IPS DF 6.9 (cell line): Measurements from ENCODE around the gene PDGFB.

ENCODE experiments used
- DNase-seq: peaks from one replicate; pipeline ENCODE4 v3.0.0-alpha.2; 2013; ENCODE audit warnings: low read depth, low spot score
- H3K27ac ChIP-seq: one replicate; pipeline ENCODE4 v1.5.1; 2013; ENCODE audit warnings: low read length, control low read depth
- H3K27me3 ChIP-seq: 2 replicates; pipeline ENCODE4 v1.6.1; 2013; ENCODE audit warnings: mild to moderate bottlenecking, low read length; ENCODE audit not compliant: control insufficient read depth, insufficient read depth
- H3K36me3 ChIP-seq: 2 replicates; pipeline ENCODE4 v1.6.1; 2013; ENCODE audit warnings: low read length; ENCODE audit not compliant: control insufficient read depth, insufficient read depth
- H3K4me1 ChIP-seq: 2 replicates; pipeline ENCODE4 v1.6.1; 2013; ENCODE audit warnings: low read length; ENCODE audit not compliant: control insufficient read depth, insufficient read depth
- H3K4me3 ChIP-seq: 2 replicates; pipeline ENCODE4 v1.5.1; 2013; ENCODE audit warnings: mild to moderate bottlenecking, low read length
- H3K9me3 ChIP-seq: 2 replicates; pipeline ENCODE4 v1.6.1; 2013; ENCODE audit warnings: low read length, inconsistent platforms; ENCODE audit not compliant: control insufficient read depth, insufficient read depth
- WGBS: extraction: QIAGEN DNeasy Blood & Tissue Kit; methylation state at CpG from one replicate; pipeline ENCODE4 v1.1.7; 2013; ENCODE audit warnings: mixed read lengths, missing lambda C conversion rate; ENCODE audit not compliant: insufficient read length, insufficient coverage; 5-methylcytosine and 5-hydroxymethylcytosine counted together

The PDGFB gene

GRCh38 chr22:39266398-39267030 is 21.7 kb upstream of the PDGFB start:
- Histone ChIP-seq H3K9me3 (no peaks in the 10 kb centered on the region), H3K4me3 (no peak overlapping the region), H3K4me1 (no peaks in the 10 kb centered on the region), H3K27me3 (no peaks in the 10 kb centered on the region), H3K27ac (no peak overlapping the region), H3K36me3 (no peaks in the 10 kb centered on the region)
- WGBS, result no CpG with 5 or more reads among the region's 12 CpGs
- no peak for DNase-seq

DNA sequence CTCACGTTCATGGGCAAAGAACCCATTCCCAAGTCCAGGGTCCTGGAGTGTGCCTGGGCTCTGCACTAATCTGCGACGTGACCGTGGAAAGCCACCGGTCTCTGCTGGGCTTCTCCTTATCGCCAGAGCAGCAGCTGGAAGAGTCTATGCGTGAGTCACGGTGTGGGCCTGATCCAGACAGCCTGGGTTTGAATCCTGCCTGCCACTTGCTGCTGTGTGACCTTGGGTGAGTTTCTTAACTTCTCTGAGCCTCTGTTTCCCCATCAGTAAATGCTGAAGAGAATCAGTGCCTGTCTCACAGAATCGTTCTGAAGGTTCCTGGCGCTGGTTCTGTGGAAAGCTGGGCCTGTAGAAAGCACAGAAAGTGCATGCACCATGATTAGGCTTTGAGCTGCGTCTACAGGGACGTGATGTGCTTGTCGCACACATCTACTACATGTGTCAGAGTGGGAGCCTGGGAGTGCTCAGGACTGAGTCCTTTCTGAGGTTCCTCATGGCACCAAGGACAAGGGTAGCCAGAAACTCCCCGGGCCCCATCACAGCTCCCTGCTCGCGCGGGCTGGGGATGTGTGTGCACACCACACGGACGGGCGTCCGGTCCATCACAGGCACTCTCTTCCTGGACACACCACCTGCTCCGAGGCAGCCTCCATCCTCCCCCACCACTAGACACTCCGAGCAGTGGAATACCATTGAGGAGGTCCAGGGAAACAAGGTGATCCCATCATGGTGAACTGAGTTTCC is 20.5 kb upstream of the PDGFB start:
- no peak overlapping the region for H3K27ac ChIP-seq
- H3K9me3 ChIP-seq, result no peaks in the 10 kb centered on the region
- no peaks in the 10 kb centered on the region for H3K36me3 ChIP-seq
- no CpG with 5 or more reads among the region's 23 CpGs for WGBS
- no peak for DNase-seq
- no peak overlapping the region for H3K4me3 ChIP-seq
- no peaks in the 10 kb centered on the region for H3K4me1 ChIP-seq
- H3K27me3 ChIP-seq, result no peaks in the 10 kb centered on the region

DNA sequence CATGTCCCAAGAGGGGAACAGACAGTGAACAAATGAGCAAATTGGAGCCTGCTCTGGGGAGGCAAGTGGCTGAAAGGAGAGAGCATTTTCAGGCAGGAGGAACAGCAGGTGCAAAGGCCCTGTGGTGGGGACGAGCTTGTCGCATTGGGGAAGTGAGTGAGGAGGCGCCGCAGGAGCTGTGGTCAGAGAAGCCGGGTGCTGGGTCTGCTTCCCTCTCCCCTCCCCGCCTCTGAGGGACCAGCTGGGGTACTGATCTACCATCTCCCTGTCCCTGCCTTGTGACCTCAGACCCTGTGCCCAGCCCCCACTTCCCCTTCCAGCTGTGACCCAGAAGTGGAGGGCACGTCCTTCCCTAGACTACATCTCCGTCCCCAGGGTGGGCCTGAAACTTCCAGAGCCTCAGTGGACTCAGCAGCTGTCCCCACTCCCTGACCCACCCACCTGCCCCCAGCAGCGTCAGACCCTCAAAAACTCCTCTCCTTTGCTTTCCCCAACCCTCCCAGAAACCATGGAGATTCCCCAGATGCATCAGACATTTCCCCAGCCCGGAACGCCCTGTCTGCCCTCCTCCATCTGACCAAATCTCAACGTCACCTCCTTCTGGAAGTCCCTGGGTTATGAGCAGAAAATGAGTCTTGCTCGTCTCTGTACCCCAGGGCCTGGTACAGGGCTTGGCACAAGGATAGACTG is 19.7 kb upstream of the PDGFB start:
- Histone ChIP-seq H3K27ac (no peak overlapping the region), H3K4me3 (no peak overlapping the region), H3K9me3 (no peaks in the 10 kb centered on the region), H3K27me3 (no peaks in the 10 kb centered on the region), H3K36me3 (no peaks in the 10 kb centered on the region), H3K4me1 (no peaks in the 10 kb centered on the region)
- WGBS, result no CpG with 5 or more reads among the region's 13 CpGs
- no peak for DNase-seq

DNA sequence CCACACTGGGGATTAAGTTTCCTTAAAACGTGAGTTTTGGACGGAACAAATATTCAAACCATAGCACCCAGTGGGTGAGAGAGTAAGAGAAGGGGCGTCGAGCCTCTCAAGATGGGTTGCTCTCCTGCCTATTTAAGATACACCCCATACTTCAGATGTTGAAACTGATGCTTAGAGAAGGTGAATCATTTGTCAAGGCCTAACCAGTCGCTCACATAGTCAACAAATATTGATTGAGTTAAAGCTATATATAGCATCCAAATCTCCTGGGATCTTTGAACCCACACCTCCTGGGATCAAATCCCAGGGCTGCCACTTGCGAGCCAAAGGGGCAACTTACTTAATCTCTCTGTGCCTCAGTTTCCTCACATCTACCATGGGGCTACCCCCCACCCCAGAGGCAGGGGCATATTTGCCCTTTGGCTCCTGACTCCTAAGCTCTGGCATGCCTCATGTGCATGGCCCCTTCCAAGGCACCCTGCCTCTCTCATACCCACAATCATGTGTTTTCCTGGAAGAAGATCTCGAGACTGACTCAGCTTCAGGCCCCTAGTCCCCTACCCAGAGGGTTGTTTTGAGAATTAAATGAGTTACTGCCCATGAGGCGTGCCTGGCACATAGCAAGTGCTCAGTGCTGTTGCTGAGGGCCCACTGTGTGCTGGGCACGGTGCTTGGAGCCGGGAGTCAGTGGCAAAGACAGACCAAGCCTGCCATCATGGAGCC is 19.0 kb upstream of the PDGFB start:
- no peaks in the 10 kb centered on the region for H3K27me3 ChIP-seq
- H3K4me1 ChIP-seq, result no peaks in the 10 kb centered on the region
- H3K36me3 ChIP-seq, result no peaks in the 10 kb centered on the region
- WGBS, result no CpG with 5 or more reads among the region's 10 CpGs
- H3K27ac ChIP-seq, result no peak overlapping the region
- H3K4me3 ChIP-seq, result no peak overlapping the region
- H3K9me3 ChIP-seq, result no peaks in the 10 kb centered on the region
- no peak for DNase-seq

DNA sequence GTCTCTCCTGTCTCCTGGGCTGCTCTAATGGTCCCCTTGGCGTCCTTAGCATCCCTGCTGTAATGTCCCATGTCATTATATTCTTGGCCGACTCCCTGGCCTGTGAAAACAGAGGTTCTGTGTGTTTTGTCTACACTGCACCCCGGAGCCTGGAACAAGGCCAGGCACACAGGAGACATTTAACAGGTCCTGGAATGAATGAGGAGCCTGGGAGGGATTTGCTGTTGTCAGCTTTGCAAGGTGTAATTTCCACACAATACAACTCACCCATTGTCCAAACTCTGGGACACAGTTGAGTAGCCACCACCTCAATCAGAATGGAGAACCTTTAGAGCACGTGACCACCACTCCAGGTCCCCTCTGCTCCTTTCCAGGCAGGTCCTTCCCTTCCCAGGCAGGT is 14.9 kb upstream of the PDGFB start:
- H3K4me3 ChIP-seq, result no peak overlapping the region
- no peak overlapping the region for H3K27ac ChIP-seq
- no peaks in the 10 kb centered on the region for H3K27me3 ChIP-seq
- H3K9me3 ChIP-seq, result no peaks in the 10 kb centered on the region
- no CpG with 5 or more reads among the region's 4 CpGs for WGBS
- H3K4me1 ChIP-seq, result no peaks in the 10 kb centered on the region; the same call in 1 of the 2 replicates
- H3K36me3 ChIP-seq, result no peaks in the 10 kb centered on the region; the same call in 1 of the 2 replicates
- DNase-seq, result no peak

DNA sequence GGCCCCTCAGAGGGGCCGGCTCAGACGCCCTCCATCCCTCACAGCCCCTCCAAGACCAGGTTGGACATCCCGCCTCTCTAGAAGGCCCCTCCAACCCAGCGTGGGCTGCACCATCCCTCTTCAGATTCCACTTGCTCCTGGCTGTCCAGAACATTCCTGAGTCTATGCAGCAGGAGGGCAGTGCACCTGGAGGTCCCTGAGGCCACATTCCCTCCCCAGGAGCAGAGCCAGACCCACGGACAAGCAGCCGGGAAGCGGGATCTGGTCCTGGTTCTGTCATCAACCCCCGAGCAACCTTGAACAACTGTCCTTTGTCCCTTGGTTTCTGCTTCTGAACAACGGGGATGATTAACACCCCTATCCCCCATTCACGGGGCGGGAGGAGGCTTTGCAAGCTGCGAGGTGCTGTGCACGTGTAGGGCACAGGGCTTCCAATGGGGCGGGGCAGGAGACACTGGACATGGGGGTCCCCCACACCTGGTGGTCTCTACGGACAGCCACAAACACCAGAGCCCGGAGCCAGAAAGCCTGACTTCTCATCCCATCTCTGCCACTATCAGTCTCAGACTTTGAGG is 13.2 kb upstream of the PDGFB start:
- no peak overlapping the region for H3K27ac ChIP-seq
- no peaks in the 10 kb centered on the region for H3K27me3 ChIP-seq
- no peak overlapping the region for H3K4me3 ChIP-seq
- H3K4me1 ChIP-seq, result no peaks in the 10 kb centered on the region; the same call in 1 of the 2 replicates
- no peak for DNase-seq
- no peaks in the 10 kb centered on the region for H3K9me3 ChIP-seq
- WGBS, result no CpG with 5 or more reads among the region's 16 CpGs
- no peaks in the 10 kb centered on the region; the same call in 1 of the 2 replicates for H3K36me3 ChIP-seq

- Histone ChIP-seq H3K27me3 (no peaks in the 10 kb centered on the region), H3K36me3 (no peaks in the 10 kb centered on the region; the same call in 1 of the 2 replicates), H3K4me1 (no peaks in the 10 kb centered on the region; the same call in 1 of the 2 replicates), H3K4me3 (no peak overlapping the region), H3K27ac (no peak overlapping the region), H3K9me3 (no peaks in the 10 kb centered on the region)
- no peak for DNase-seq
- WGBS, result no CpG with 5 or more reads among the region's 2 CpGs
These were observed 12.2 kb upstream of the PDGFB start for GRCh38 chr22:39256979-39257378.

DNA sequence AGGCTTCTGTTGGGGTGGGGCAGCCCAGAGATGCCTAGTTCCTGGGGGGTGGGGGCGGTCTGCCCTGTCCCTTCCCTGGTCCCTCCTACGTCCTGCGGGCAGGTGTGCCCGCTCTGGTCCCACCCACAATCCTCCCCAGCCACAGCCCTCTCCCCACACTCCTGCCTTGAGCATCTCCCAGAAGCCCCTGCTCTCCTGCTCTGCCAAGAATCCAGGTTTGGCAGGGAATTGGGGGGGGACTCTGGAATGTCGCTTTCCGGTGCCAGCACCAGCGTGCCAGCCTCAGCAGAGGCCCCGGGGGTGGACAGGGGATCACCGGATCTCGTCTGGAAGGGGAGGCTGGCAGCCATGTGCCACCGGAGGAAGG is 11.4 kb upstream of the PDGFB start:
- Histone ChIP-seq H3K27me3 (no peaks in the 10 kb centered on the region), H3K9me3 (no peaks in the 10 kb centered on the region), H3K4me1 (no peaks in the 10 kb centered on the region; the same call in 1 of the 2 replicates), H3K4me3 (no peak overlapping the region), H3K36me3 (no peaks in the 10 kb centered on the region; the same call in 1 of the 2 replicates), H3K27ac (no peak overlapping the region)
- no peak for DNase-seq
- no CpG with 5 or more reads among the region's 11 CpGs for WGBS

DNA sequence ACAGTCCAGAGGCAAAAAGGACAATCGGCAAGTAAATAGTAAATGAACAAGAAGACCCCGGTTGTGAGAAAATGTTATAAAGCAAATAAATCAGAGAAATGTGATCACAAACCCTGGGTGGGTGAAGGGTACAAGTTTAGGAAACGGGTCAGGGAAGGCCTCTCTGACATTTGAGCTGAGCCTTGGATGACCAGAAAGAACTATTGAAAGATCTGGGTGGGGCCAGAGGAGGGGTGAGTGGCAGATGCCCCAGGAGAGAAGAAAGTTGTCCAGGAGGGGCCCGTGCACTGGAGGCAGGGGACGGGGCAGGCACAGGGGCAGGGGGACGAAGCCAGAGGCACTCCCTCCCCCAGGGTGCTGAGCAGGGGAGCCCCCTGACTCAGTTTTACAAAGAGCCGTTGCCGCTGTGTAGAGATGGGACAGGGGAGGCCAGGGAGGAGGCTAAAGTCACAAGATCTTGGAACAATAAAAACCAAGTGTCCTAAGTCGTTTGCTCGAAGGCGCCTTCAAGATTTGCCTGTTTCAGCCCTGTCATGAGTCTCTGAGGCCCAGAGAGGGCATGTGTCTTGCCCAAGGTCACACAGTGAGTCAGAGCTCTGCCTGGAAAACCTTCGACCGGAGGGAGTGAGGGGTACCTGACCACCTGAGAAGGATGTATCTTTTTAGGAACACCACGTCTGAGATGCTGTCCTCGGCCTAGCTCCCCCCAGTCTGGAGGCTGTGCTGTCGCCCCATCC is 10.8 kb upstream of the PDGFB start:
- H3K4me3 ChIP-seq, result no peak overlapping the region
- no peak for DNase-seq
- H3K27ac ChIP-seq, result no peak overlapping the region
- H3K4me1 ChIP-seq, result peaks cover under 1% of the 10 kb centered on the region
- H3K36me3 ChIP-seq, result no peaks in the 10 kb centered on the region; the same call in 1 of the 2 replicates
- no peaks in the 10 kb centered on the region for H3K9me3 ChIP-seq
- no CpG with 5 or more reads among the region's 16 CpGs for WGBS
- H3K27me3 ChIP-seq, result no peaks in the 10 kb centered on the region
